KMS-11 (cell line): ENCODE results near the gene TRIM63.

ENCODE experiments used
- H2AFZ ChIP-seq: fragments of 200-600 bp; sonication (generic); 2 replicates; pipeline ENCODE4 v1.6.1; 2016; ENCODE audit warnings: antibody characterized with exemption, mixed run types, low read depth
- H3K27ac ChIP-seq: fragments of 200-600 bp; sonication (generic); 2 replicates; pipeline ENCODE4 v1.6.1; 2016; ENCODE audit warnings: mild to moderate bottlenecking, mixed run types
- H3K27me3 ChIP-seq: fragments of 200-600 bp; sonication (generic); 2 replicates; pipeline ENCODE4 v1.6.1; 2017; ENCODE audit warnings: mild to moderate bottlenecking, low read depth, mixed run types, moderate library complexity; ENCODE audit not compliant: insufficient read depth
- H3K36me3 ChIP-seq: fragments of 200-600 bp; sonication (generic); 2 replicates; pipeline ENCODE4 v1.6.1; 2017; ENCODE audit warnings: mild to moderate bottlenecking, mixed run types; ENCODE audit not compliant: insufficient read depth
- H3K4me1 ChIP-seq: fragments of 200-600 bp; sonication (generic); 2 replicates; pipeline ENCODE4 v1.6.1; 2016; ENCODE audit warnings: mild to moderate bottlenecking, low read depth, mixed run types; ENCODE audit not compliant: poor library complexity, severe bottlenecking
- H3K4me2 ChIP-seq: fragments of 200-600 bp; sonication (generic); 2 replicates; pipeline ENCODE4 v1.7.0; 2016; ENCODE audit warnings: mild to moderate bottlenecking, mixed run types
- H3K4me3 ChIP-seq: fragments of 200-600 bp; sonication (generic); IDR thresholded peaks from 2 replicates; pipeline ENCODE4 v1.6.1; 2017; ENCODE audit warnings: low read depth, low read length, mixed read lengths; ENCODE audit not compliant: insufficient read depth
- H3K79me2 ChIP-seq: fragments of 200-600 bp; sonication (generic); 2 replicates; pipeline ENCODE4 v1.6.1; 2016; ENCODE audit warnings: low read depth, mixed run types; ENCODE audit not compliant: insufficient read depth
- H3K9ac ChIP-seq: fragments of 200-600 bp; sonication (generic); 2 replicates; pipeline ENCODE4 v1.6.1; 2016; ENCODE audit warnings: mild to moderate bottlenecking, mixed run types
- H4K20me1 ChIP-seq: fragments of 200-600 bp; sonication (generic); 2 replicates; pipeline ENCODE4 v1.6.1; 2016; ENCODE audit warnings: mild to moderate bottlenecking, mixed run types; ENCODE audit not compliant: insufficient read depth
- CTCF ChIP-seq: fragments of 200-600 bp; sonication (generic); conservative IDR thresholded peaks from 2 replicates; pipeline ENCODE4 v1.6.1; 2017; ENCODE audit warnings: low read depth, mild to moderate bottlenecking, antibody characterized with exemption, low read length, moderate library complexity, mixed read lengths

Gene TRIM63

GRCh38 chr1:26090893-26091292 is 23.5 kb upstream of the TRIM63 start:
- no peaks in the 10 kb centered on the region for H3K4me1 ChIP-seq
- H2AFZ ChIP-seq, result no peak overlapping the region
- no peak overlapping the region for H3K4me3 ChIP-seq
- no peaks in the 10 kb centered on the region for H3K79me2 ChIP-seq
- no peak overlapping the region for H3K27ac ChIP-seq
- no peaks in the 10 kb centered on the region for H3K36me3 ChIP-seq
- H3K9ac ChIP-seq, result no peak overlapping the region
- TF ChIP-seq CTCF, result no peak
- no peak overlapping the region for H3K4me2 ChIP-seq
- peaks cover 4% of the 10 kb centered on the region; the same call in 1 of the 2 replicates for H3K27me3 ChIP-seq
- no peaks in the 10 kb centered on the region for H4K20me1 ChIP-seq

GRCh38 chr1:26089125-26089524 is 21.7 kb upstream of the TRIM63 start:
- H4K20me1 ChIP-seq, result no peaks in the 10 kb centered on the region

GRCh38 chr1:26084844-26085243 is 17.4 kb upstream of the TRIM63 start:
- Histone ChIP-seq H3K27me3 (no peaks in the 10 kb centered on the region), H3K4me1 (no peaks in the 10 kb centered on the region), H3K36me3 (no peaks in the 10 kb centered on the region), H3K79me2 (no peaks in the 10 kb centered on the region), H3K4me2 (no peak overlapping the region), H3K27ac (no peak overlapping the region), H3K9ac (no peak overlapping the region), H3K4me3 (no peak overlapping the region), H2AFZ (no peak overlapping the region), H4K20me1 (no peaks in the 10 kb centered on the region)
- TF ChIP-seq CTCF, result no peak

More at GRCh38 chr1:26089125-26089524, 21.7 kb upstream of the TRIM63 start:
- Histone ChIP-seq H2AFZ (no peak overlapping the region), H3K79me2 (no peaks in the 10 kb centered on the region), H3K4me1 (no peaks in the 10 kb centered on the region), H3K27me3 (peaks cover 4% of the 10 kb centered on the region; the same call in 1 of the 2 replicates), H3K36me3 (no peaks in the 10 kb centered on the region), H3K9ac (no peak overlapping the region), H3K4me3 (no peak overlapping the region), H3K27ac (no peak overlapping the region), H3K4me2 (no peak overlapping the region)
- TF ChIP-seq CTCF, result no peak

GRCh38 chr1:26084091-26084561 is 16.7 kb upstream of the TRIM63 start:
- H3K4me2 ChIP-seq, result no peak overlapping the region
- H3K9ac ChIP-seq, result no peak overlapping the region
- H3K36me3 ChIP-seq, result no peaks in the 10 kb centered on the region
- no peaks in the 10 kb centered on the region for H4K20me1 ChIP-seq
- no peak overlapping the region for H2AFZ ChIP-seq
- no peaks in the 10 kb centered on the region for H3K27me3 ChIP-seq
- no peaks in the 10 kb centered on the region for H3K79me2 ChIP-seq
- no peak overlapping the region for H3K27ac ChIP-seq
- H3K4me1 ChIP-seq, result no peaks in the 10 kb centered on the region
- no peak for TF ChIP-seq CTCF
- no peak overlapping the region for H3K4me3 ChIP-seq
